HG02973 (cell line): Measurements from ENCODE around the gene SERINC1.

Experiments used
- ATAC-seq: cut with Tn5 transposase; IDR thresholded peaks from one replicate; pipeline ENCODE4 v1.9.1; 2021; ENCODE audit warnings: moderate library complexity; ENCODE audit not compliant: unreplicated experiment

Gene SERINC1

DNA sequence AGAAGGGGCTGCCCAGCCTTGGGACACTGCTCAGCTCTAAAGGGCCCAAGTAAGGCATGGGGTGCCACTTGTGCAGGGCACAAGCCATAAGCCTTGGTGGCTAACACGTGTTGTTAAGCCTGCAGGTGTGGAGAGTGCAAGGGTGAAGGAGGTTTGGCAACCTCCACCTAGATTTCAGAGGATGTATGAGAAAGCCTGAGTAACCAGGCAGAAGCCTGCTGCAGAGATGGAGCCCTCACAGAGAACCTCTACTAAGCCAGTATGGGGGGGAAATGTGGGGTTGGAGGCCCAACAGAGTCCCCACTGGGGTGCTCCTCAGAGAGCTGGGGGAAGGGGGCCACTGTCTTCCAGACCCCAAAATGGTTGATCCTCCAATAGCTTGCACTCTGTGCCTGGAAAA is 32.6 kb downstream of the SERINC1 start:
- no peak for ATAC-seq

DNA sequence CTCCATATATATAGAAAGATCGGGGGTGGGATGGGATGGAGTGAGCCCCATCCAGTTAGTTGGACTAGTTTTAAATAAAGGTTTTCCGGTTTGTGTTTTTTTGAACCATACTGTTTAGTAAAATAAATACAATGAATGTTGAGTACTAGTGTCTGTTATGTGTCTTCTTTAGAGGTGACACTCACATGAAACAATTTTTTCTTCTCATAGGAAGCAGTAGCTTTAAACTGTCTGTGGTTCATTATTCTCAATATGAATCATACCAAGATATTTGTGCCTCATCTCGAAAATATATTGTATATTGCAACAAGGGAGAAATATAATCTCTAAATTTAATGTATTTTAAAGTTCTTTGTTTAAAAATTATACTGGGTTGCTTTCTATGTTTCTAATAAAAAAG is 38.8 kb downstream of the SERINC1 start:
- ATAC-seq: peak; percentile 77

DNA sequence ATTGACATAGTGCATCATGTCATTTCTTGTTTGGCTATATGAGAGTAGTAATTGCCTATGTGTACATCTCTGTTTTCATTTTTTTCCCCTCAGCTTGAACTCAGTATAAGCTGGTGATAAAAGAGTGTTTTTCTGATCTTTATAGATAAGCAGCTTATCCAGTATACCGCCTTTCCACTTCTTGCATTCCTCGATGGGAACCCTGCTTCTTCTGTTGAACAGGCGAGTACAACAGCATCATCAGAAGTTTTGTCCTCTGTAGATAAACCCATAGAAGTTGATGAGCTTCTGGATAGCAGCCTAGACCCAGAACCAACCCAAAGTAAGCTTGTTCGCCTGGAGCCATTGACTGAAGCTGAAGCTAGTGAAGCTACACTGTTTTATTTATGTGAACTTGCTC is 39.8 kb downstream of the SERINC1 start:
- no peak for ATAC-seq

DNA sequence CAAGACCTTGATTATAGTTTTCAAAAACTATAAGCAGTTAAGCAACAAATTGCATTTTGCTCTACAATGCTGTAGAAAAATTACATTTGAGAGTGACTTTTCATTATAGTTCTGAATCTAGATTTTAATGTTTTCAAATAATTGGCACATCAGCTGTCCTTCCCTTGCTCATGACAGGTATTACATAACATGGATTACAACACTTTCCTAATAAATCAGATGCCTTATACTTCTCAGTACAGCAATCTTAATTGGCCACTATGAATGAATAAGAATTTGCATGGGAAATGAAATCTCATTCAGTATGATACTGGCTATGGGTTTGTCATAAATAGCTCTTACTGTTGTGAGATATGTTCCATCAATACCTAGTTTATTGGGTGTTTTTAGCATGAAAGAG is 42.3 kb downstream of the SERINC1 start:
- no peak for ATAC-seq

DNA sequence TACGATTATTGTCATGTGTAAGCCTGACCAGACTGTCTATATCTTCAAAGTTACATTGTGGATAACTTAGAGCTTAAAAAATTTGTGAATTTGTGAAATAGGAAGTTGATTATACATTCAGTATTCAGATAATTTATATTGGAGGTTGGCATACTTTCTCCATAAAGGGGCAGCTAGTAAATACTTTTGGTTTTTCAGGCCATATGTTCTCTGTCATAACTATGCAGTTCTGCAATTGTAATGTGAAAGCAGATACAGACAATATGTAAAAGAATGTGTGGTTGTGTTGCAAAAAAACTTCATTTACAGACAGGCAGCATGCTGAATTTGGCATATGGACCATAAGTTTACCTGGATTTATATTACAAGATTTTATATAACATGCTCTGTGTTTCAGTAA is 42.8 kb downstream of the SERINC1 start:
- ATAC-seq: no peak

DNA sequence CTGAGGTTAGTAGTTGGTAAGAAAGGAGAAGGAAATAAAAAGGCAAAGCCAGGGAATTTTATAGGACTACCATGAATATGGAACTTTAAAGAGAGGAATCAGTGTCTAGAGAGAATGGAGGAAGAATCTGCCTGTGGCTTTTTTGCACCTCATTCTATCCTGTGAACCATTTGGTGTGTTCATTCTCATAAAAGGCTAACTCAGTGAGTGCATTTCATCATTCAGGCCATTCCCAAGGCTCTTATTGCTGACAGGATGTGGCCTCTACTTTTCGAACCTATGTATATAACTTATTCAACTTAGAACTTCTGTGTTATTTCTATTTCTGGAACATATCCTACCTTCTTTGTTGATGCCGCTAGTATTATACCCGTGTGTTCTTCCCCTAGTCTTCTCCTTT is 45.0 kb downstream of the SERINC1 start:
- no peak for ATAC-seq

DNA sequence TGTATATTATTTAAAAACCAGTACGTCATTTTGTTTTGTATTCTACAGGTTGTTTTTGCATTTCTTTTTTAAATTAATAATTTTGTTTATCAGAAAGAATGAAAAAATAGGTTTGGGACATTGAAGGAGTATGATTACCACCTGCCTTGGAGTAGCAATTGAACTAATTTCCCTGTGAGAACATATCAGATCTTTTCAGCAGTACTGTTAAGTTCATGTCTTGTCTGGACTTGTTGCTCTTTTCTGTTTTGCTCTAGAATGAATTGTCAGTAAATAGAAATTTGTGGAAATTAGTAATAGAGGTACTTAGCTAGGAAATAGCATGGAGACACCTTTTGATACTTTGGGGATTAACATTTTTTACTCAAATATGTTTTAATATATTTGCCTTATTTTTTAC is 47.9 kb downstream of the SERINC1 start:
- ATAC-seq: no peak

DNA sequence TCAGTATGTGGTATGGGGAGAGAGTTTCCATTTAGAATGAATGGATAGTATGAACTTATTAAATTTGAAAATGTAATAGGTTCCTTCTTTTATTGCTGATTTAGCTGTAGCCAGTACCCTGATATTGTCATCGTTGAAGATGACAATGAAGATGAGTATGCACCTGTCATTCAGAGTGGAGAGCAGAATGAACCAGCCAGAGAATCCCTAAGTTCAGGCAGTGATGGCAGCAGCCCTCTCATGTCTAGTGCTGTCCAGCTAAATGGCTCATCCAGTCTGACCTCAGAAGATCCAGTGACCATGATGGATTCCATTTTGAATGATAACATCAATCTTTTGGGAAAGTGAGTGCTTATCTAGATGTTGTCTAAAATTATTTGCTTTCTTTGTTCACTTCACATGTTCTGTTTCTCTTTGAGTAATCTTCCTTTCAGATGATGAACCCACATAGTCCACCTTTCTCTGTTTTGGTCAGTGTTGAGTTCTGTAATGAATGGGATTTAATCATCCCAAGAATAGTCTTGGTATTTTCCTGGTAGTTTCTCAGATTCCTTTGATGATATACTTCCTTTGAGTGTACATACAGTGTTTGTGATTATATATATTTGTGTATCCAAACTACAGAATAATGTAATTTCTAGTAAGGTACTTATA is 48.9 kb downstream of the SERINC1 start:
- ATAC-seq: peak; percentile 92

DNA sequence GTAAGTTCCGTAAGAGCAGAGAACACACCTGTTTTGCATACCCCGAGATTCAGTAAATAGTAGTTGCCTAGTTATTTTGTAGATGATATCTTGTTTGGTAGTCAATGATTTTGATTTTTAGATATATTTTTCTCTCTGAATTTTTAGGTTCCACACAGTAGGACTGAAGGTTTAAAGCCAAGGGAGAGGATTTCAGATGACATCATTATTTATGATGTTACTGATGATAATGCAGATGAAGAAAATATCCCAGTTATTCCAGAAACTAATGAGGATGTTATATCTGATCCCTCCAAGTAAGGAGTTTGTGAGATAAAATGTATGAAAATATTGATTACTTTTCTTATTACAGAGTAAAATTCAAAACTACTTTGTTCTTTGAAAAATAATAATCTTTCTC is 49.6 kb downstream of the SERINC1 start:
- ATAC-seq: no peak

DNA sequence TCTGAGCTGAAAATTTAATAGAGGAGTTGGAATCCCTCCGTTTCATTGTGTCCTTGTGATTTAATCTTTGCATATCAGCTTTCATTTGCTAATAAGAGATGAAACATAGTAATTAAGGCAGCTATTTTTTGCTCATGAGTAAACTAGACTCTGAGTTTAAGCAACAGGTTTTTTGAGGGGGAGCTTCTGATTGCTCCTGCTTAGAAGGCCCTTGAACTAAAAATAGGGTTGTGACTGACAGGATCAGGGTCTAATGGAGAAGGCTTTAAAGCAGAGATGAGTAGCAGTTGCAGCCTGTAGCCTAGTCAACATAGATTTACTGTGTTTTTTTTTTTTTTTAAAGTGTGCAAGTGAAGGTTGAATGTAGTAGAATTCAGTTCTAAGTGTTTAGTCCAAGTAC is 54.8 kb downstream of the SERINC1 start:
- ATAC-seq: no peak

DNA sequence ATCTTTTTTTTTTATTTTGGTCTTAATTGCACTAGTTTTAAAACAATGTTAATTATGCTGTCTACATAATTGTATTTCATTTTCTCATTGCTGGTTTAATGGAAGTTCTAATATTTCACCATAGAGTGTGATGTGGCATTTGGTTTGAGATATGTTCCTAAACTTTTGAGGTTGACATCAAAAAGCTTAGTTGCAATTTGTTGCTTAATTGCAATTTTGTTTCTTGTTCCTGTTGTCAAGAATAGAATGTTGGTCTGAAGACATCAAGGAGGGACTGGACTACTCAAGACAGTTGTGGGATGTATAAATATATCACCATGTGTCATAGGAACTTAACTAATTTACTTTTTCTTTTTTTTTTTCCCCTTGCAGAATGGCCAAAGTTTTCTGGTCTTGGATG is 59.6 kb downstream of the SERINC1 start:
- ATAC-seq: no peak

DNA sequence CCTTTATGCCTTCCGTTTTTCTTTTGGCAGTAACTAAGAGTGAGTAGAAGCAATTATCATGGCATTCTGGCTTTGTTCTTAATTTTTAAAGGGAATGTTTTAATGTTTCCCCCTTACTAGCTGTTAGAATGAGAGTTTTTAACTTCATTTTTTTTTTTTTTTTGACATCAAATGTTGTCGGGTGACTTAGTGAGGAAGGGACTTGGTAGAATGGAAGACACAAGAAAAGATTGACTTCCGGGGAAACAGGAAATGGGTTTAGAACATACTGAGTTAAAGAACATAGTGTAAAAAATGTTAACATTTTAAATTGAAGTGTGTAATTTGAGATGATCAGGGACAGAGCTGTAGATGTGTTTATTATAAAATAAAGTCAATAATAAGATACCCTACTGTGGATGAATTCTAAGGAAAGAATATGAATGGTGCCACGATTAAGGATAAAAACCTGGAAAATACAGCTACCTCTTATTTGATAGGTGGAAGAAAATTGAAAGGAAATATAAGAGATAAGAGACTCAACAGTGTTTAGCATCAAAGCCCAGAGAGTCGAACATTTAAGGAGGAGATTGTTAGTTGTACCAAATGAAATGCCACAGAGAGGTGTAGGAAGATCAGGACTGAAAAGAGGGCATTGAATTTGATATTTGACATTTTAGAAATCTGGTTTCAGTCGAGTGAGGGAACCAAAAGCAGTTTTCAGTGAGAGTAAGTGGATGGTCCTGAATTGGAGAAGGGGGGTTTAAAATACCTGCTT is 62.7 kb downstream of the SERINC1 start:
- ATAC-seq: no peak

DNA sequence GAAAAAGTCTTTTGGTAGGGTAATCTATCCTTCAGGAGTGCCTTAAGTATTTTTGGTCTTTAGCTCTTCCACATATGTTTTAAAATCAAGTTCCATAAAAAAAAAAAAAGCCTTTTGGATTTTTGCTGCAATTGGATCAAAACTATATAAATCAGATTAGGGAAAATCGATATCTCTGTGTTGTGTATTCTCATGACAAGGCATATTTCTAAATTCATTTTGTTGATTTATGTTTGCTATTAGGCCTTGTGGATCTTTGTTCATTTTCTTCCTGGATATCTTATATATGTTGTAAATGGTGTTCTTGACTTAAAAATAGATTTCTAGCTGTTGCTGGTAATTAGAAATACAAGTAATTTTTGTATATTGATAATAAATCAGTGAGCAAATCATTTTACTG is 63.4 kb downstream of the SERINC1 start:
- ATAC-seq: no peak

DNA sequence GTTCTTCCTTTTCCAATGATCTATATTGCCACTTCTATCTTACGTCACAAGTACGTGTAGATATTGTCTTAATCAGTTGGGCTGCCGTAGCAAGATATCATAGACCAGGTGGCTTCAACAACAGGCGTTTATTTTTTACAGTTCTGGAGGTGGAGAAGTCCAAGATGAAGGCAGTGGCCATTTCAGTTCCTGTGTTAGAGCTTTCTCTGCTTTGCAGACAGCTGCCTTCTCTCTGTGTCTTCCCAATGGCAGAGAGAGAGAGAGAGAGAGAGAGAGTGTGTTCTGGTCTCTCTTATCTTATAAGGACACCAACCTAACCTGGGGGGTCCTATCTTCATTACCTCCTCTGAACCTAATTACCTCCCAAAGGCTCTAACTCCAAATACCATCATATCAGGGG is 63.9 kb downstream of the SERINC1 start:
- ATAC-seq: no peak

DNA sequence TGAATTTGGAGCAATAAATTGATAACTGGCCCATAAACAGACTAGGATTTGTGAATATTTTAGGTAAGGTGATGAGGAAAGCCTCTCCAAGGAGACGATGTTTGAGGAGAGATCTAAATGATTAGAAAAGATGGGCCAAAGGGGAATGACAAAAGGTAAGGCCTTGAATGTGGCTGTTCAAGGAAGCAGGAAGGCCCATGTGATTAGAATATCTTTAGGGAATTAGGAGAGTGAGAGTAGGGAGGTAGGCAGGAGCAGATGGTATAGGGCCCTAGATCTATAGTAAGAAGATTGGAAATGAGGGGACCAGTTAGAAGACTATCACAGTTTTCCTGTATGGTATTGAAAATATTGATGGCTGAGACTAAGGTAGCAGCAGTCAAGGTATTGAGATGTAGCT is 65.4 kb downstream of the SERINC1 start:
- no peak for ATAC-seq

DNA sequence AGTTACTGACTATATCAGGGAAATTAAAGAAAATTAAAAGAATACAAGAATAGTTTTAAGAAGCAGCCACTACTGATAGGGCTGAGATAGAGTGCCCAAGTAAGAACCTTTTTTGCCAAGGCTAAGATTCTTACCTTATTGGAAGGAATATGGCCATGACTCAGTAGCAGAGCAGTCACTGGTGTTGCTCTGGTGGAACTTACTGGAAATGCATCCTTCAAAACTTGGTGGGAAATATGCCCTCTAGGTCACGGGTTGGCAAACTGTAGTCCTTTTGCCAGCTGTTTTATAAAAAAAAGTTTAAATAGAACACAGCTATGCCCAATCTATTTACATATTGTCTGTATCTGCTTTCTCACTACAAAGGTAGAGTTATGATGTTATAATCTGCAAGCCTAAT is 66.2 kb downstream of the SERINC1 start:
- no peak for ATAC-seq

DNA sequence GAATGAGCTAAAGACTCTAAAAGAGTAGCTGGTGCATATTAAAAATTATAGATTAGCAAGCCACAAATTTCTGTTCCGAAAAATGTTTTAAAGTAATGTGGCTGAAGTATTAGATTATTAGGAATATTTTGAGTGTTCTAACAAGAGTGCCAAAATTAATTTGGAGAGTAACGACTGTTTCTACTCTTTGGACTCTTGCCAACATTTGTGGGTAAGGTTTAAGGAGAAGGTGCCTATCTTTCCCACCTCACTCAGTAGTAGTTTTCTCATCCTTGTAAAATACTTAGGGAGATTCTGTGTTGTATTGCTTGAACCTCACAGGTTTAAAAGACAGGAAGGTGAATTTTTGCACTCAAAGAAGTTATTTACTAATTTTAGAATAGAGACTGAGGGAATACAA is 67.2 kb downstream of the SERINC1 start:
- ATAC-seq: no peak

DNA sequence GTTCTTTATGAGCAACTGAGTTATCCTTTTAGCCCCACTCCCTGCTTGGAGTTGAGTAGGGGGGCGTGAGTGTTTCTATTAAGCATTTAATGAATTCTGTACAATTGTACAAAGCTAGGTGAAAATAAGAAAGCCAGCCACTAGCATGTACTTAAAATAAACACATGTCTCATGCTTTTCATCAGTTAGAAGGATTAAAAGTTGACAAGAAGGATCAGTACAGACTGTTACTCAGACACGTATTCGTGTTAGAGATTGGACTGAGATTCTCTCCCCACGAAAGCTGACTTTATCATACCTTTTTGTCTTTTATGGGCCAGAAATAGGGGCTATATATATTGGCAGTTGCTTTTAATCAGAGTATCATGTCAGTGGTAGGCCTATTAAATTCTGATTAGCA is 70.5 kb downstream of the SERINC1 start:
- ATAC-seq: no peak

DNA sequence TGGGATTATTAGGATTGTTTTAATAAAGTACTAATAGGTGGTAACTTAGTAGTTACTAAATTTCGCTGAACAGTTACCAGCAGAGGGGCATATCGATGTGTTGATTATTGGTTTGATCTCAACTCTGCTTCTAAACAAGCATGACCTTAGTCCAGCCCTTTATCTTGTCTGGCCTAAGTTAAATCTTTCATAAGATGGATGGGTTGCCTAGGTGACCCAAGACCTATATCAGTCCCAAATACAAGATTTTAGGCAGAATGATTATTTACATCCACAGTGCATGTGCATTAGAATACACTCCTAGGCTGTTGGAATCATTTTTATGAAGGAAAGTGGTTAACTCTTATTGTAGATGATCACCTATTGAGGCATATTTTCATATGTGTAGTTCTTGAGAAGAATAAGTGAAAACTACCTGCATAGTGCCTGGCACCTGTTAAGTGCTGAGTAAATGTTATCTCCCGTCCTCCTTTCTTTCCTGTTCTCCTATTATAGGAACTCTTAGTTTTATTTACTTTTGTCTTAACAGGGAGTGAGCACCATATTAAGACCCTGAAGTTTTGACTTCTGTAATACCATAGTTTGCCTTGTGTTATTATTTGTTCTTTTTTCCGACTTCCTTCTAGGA is 71.0 kb downstream of the SERINC1 start:
- no peak for ATAC-seq

DNA sequence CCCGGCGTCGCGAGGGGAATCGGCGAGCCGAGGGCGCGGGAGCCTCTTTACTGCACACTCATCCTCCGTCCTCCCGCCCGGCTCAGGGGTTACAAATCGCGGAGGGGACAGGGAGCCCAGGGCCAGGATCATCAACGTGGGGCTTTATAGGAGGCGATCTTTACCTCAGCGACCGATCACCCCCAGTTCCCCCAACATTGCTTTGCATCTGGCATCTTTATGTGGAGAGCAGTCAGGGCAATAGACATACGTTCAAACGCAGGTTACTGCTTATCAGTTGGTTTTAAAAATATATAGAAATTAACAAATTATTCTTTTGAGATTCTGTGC is 71.5 kb downstream of the SERINC1 start:
- peak; percentile 8 for ATAC-seq

DNA sequence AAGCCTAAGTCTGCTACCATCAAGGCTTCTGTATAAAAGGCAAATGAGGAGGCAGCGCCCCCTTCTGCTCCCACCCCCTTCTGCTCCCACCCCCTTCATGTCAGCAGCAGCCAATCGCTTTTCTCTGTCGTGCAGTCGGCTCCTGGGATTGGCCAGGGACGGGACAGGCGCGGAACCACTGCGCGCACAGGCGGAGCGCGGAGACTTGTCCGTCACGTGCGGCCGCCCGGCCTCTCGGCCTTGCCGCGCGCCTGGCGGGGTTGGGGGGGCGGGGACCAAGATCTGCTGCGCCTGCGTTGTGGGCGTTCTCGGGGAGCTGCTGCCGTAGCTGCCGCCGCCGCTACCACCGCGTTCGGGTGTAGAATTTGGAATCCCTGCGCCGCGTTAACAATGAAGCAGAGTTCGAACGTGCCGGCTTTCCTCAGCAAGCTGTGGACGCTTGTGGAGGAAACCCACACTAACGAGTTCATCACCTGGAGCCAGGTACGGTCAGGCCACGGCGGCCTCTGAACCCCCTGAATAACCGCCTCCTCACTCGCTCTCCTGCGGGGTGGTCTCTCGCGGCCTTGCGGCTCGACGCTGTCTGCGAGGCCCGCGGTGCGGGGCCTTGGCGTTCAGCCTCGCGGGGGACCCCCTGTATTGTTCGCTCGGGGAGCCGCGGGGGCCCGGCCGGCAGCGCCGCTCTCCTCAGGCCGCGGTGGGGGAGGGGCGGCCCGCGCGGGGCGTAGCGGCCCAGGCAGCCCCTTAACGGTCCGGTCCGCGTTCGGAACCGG is 72.1 kb downstream of the SERINC1 start, which contains the start of gene HSF2:
Gene HSF2, plus strand, starts transcription at position 305 of the 773 bp plus-strand sequence. Its CDS starts 86 bp downstream, at position 391.
- peak; percentile 99 for ATAC-seq

DNA sequence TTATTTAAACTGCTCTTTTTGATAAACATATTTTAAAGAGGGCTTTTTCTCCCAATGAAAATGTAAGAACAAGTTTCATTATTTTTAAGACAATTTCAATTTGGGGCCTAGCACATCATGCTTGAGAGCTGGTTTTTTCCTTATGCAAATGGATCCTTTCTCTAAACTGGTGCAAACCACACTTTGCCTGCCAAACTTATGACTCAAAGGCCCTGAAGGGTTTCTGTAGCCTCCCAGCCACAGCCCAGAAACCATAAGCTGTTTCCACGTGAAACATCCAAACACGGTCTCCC is 72.6 kb downstream of the SERINC1 start:
- no peak for ATAC-seq
